T-cell (primary cell): Measurements from ENCODE around the gene OR4F6. TPM values are rescaled to one million over a fixed set of nuclear protein-coding genes. Genes with fewer than 3 reads are reported as not detected.
"Not testable (repeated sequence)": the region's sequence is repeated elsewhere in the genome, so short reads cannot be mapped to it uniquely, and the experiment has no call there.

Source experiments
- ATAC-seq, 4 experiments: fragments of 200-7000 bp in 3 of 4; fragments of 150-1000 bp in 1 of 4; cut with Tn5 transposase; replicated peaks in 1 of 4; 1 replicate in 3 of 4; 2 replicates in 1 of 4; pipeline ENCODE4 v1.10.0; 2021; ENCODE audit warnings: moderate library complexity in 3 of 4, mild to moderate bottlenecking in 2 of 4, moderate number of reproducible peaks in 1 of 4
- CTCF ChIA-PET, 2 donors: fragments of 300-600 bp; sonication (Branson Sonifier 250); formaldehyde crosslinking; loops; one replicate each; lab custom pipeline; 2022; ENCODE audit warnings: antibody characterized with exemption in 2 of 2; lab: Charles Lee
- POLR2A ChIA-PET, 2 donors: fragments of 300-600 bp; sonication (Branson Sonifier 250); formaldehyde crosslinking; loops; one replicate each; lab custom pipeline; 2022; ENCODE audit warnings: antibody characterized with exemption in 2 of 2; lab: Charles Lee
- DNase-seq, 35 experiments: peaks; one replicate each; pipeline versions ENCODE4 v3.0.0 to v3.0.0-alpha.2; 2013 to 2023
- H3K27ac ChIP-seq: one replicate; pipeline ENCODE4 v1.5.1; 2013; ENCODE audit warnings: low read length
- H3K27me3 ChIP-seq, 2 experiments: replicated peaks in 1 of 2; 1 replicate in 1 of 2; 2 replicates in 1 of 2; pipeline versions ENCODE4 v1.6.1 to v1.7.0; 2013; ENCODE audit warnings: low read length in 1 of 2, mixed read lengths in 1 of 2; ENCODE audit not compliant: control insufficient read depth in 2 of 2, insufficient read depth in 2 of 2; ENCODE audit errors: extremely low read depth in 1 of 2
- H3K36me3 ChIP-seq, 2 donors: 1 replicate in 1 of 2; 2 replicates in 1 of 2; pipeline versions ENCODE4 v1.6.1 to v1.7.0; 2013; ENCODE audit warnings: low read length in 1 of 2; ENCODE audit not compliant: control insufficient read depth in 2 of 2, insufficient read depth in 1 of 2; ENCODE audit errors: extremely low read depth in 1 of 2
- H3K4me1 ChIP-seq, 2 experiments: 1 replicate in 1 of 2; 2 replicates in 1 of 2; pipeline versions ENCODE4 v1.6.1 to v1.7.0; 2013; ENCODE audit warnings: low read length in 2 of 2, mixed read lengths in 1 of 2; ENCODE audit not compliant: insufficient read depth in 2 of 2, control insufficient read depth in 1 of 2; ENCODE audit errors: extremely low read depth in 1 of 2
- H3K4me3 ChIP-seq, 2 donors: 1 replicate in 1 of 2; 2 replicates in 1 of 2; pipeline versions ENCODE4 v1.5.1 to v1.7.0; 2013; ENCODE audit warnings: mild to moderate bottlenecking in 2 of 2, low read length in 1 of 2, moderate library complexity in 1 of 2; ENCODE audit not compliant: control insufficient read depth in 1 of 2; ENCODE audit errors: extremely low read depth in 1 of 2
- H3K9me3 ChIP-seq: 2 replicates; pipeline ENCODE4 v1.7.0; 2013
- H3K27ac Mint-ChIP-seq, 2 donors: one replicate each; pipeline ENCODE4 v1.8.0; 2020 to 2021; ENCODE audit warnings: mild to moderate bottlenecking in 2 of 2, mixed read lengths in 2 of 2
- H3K27me3 Mint-ChIP-seq, 2 donors: one replicate each; pipeline ENCODE4 v1.8.0; 2021 to 2022; ENCODE audit warnings: mixed read lengths in 2 of 2
- H3K36me3 Mint-ChIP-seq: one replicate; pipeline ENCODE4 v1.8.0; 2021; ENCODE audit warnings: mixed read lengths
- H3K4me1 Mint-ChIP-seq, 3 donors: one replicate each; pipeline ENCODE4 v1.8.0; 2020 to 2022; ENCODE audit warnings: mixed read lengths in 3 of 3, mild to moderate bottlenecking in 1 of 3
- H3K4me3 Mint-ChIP-seq, 3 donors: one replicate each; pipeline ENCODE4 v1.8.0; 2020 to 2022; ENCODE audit warnings: mild to moderate bottlenecking in 3 of 3, mixed read lengths in 3 of 3, moderate library complexity in 3 of 3
- H3K9me3 Mint-ChIP-seq, 3 donors: one replicate each; pipeline ENCODE4 v1.8.0; 2020 to 2022; ENCODE audit warnings: mixed read lengths in 3 of 3
- WGBS: methylation state at CpG from one replicate; pipeline ENCODE4 v1.1.5; 2013; ENCODE audit warnings: missing lambda C conversion rate; ENCODE audit not compliant: insufficient coverage; 5-methylcytosine and 5-hydroxymethylcytosine counted together
- total RNA-seq, 35 experiments: library from RNA in 6 of 35; stranded (reverse) in 6 of 35; fragments of 120-200 nt in 1 of 35; gene quantifications; one replicate each; pipeline versions ENCODE4 v1.2.1 to v1.2.4 and lab custom pipeline; 2013 to 2026

Gene OR4F6
- total RNA-seq, 5 donors from 2014 or later (not counting 1 experiment from before 2014, with no cell fraction given): not detected

- no peaks in the 10 kb centered on the region for H3K4me1 ChIP-seq
- H3K4me3 Mint-ChIP-seq: no peak overlapping the region
- WGBS: 82% methylated on average over 5 of the region's 7 CpGs
- no peaks in the 10 kb centered on the region for H3K36me3 ChIP-seq
- no peak overlapping the region for H3K4me3 ChIP-seq
- ATAC-seq: no peak
- ChIA-PET CTCF (no interaction called here), POLR2A (no interaction called here)
- peaks cover 4% of the 10 kb centered on the region for H3K36me3 Mint-ChIP-seq
- peak in 3 of 35 experiments; percentile 5 to 20 (median 7) for DNase-seq
- H3K9me3 Mint-ChIP-seq: no peaks in the 10 kb centered on the region
- peaks cover 0 to 4% of the 10 kb centered on the region in 2 experiments for H3K27me3 ChIP-seq
- no peak overlapping the region for H3K27ac ChIP-seq
- H3K27ac Mint-ChIP-seq: no peak overlapping the region
- no peaks in the 10 kb centered on the region for H3K4me1 Mint-ChIP-seq
- H3K9me3 ChIP-seq: no peaks in the 10 kb centered on the region
- H3K27me3 Mint-ChIP-seq: no peaks in the 10 kb centered on the region
These were observed 29.7 kb upstream of the OR4F6 start for GRCh38 chr15:101773496-101774100.

GRCh38 chr15:101775136-101775535 is 28.2 kb upstream of the OR4F6 start:
- no peak overlapping the region for H3K4me3 Mint-ChIP-seq
- 93% methylated on average over 9 of the region's 10 CpGs for WGBS
- H3K27me3 ChIP-seq: peaks cover 0 to 9% of the 10 kb centered on the region in 2 experiments
- H3K4me1 Mint-ChIP-seq: peaks cover 0 to 3% (median 0%) of the 10 kb centered on the region in 3 donors
- H3K9me3 ChIP-seq: no peaks in the 10 kb centered on the region
- peaks cover 2 to 8% of the 10 kb centered on the region in 2 donors for H3K27me3 Mint-ChIP-seq
- H3K4me3 ChIP-seq: no peak overlapping the region
- ChIA-PET POLR2A (no interaction called here), CTCF (no interaction called here)
- H3K36me3 ChIP-seq: no peaks in the 10 kb centered on the region
- no peaks in the 10 kb centered on the region for H3K9me3 Mint-ChIP-seq
- peaks cover 4% of the 10 kb centered on the region for H3K36me3 Mint-ChIP-seq
- no peak overlapping the region for H3K27ac Mint-ChIP-seq
- ATAC-seq (no peak), DNase-seq (no peak)
- H3K4me1 ChIP-seq: no peaks in the 10 kb centered on the region
- no peak overlapping the region for H3K27ac ChIP-seq

DNA sequence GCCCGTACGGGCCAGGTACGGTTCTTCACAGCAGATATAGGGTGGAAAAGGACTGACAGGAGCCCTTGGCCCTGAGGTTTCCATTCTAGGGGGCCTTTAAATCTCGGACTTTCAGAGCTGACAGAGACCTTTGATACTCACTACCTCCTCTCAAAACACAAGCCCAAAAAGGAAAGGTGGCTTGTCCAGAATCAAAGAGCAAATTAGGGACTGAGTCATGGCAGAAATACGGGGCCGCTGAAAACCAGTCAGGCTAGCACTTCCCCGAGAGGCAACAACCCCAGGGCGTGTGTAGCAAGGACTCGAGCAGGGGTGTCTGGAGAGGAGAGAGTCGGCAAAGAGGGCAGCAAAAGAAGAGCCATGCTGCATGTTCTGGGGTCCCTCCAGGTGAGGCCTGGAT is 24.7 kb upstream of the OR4F6 start:
- peaks cover 0 to 15% of the 10 kb centered on the region in 2 experiments for H3K27me3 ChIP-seq
- H3K4me1 Mint-ChIP-seq, H3K36me3 Mint-ChIP-seq, H3K27ac Mint-ChIP-seq, H3K4me3 ChIP-seq, ATAC-seq, H3K36me3 ChIP-seq, H3K9me3 ChIP-seq, CTCF ChIA-PET, DNase-seq, H3K9me3 Mint-ChIP-seq, H3K4me3 Mint-ChIP-seq, POLR2A ChIA-PET, H3K4me1 ChIP-seq, H3K27ac ChIP-seq: not testable (repeated sequence)
- H3K27me3 Mint-ChIP-seq: peaks cover 8 to 17% of the 10 kb centered on the region in 2 donors
- WGBS: 87% methylated on average over 5 of the region's 10 CpGs

- H3K4me3 ChIP-seq, H3K4me1 Mint-ChIP-seq, H3K27ac ChIP-seq, H3K27ac Mint-ChIP-seq, ATAC-seq, H3K36me3 Mint-ChIP-seq, H3K36me3 ChIP-seq, H3K9me3 ChIP-seq, POLR2A ChIA-PET, H3K4me3 Mint-ChIP-seq, H3K9me3 Mint-ChIP-seq, DNase-seq, CTCF ChIA-PET, H3K4me1 ChIP-seq: not testable (repeated sequence)
- peaks cover 11 to 23% of the 10 kb centered on the region in 2 donors for H3K27me3 Mint-ChIP-seq
- no CpG with 5 or more reads among the region's 1 CpG for WGBS
- H3K27me3 ChIP-seq: peaks cover 0 to 15% of the 10 kb centered on the region in 2 experiments
These were observed 23.1 kb upstream of the OR4F6 start for GRCh38 chr15:101780225-101780624.

DNA sequence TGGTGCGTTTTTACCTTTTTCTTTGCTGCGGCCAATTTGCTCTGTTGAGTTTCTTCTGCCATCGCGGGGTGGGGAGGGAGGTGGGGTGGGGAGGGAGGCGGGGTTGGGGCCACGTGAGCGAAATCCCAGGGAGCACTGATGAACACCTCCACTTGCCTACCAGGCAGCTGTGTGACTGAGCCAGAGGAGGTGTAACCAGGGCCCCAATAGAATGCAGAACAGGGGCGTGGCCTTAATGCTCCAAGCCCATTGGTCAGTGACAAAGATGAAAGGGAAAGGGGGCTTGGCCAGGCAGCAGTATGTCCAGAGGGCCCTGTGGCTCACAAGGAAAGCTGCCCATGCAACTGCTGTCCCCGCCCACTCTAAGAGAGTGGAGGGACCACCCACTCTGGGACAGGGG is 21.4 kb upstream of the OR4F6 start:
- Histone ChIP-seq H3K27ac (no peak overlapping the region), H3K4me3 (no peak overlapping the region), H3K4me1 (no peaks in the 10 kb centered on the region), H3K36me3 (no peaks in the 10 kb centered on the region), H3K27me3 (peaks cover 0 to 15% of the 10 kb centered on the region in 2 experiments), H3K9me3 (no peaks in the 10 kb centered on the region)
- peaks cover 0 to 5% (median 0%) of the 10 kb centered on the region in 3 donors for H3K4me1 Mint-ChIP-seq
- H3K9me3 Mint-ChIP-seq: no peaks in the 10 kb centered on the region
- WGBS: 100% methylated on average over 1 of the region's 9 CpGs
- DNase-seq (no peak), ATAC-seq (no peak)
- no peak overlapping the region for H3K4me3 Mint-ChIP-seq
- CTCF ChIA-PET: no interaction called here
- no peak overlapping the region for H3K27ac Mint-ChIP-seq
- H3K27me3 Mint-ChIP-seq: peaks cover 17 to 23% of the 10 kb centered on the region in 2 donors
- no peaks in the 10 kb centered on the region for H3K36me3 Mint-ChIP-seq
- POLR2A ChIA-PET: no interaction called here

DNA sequence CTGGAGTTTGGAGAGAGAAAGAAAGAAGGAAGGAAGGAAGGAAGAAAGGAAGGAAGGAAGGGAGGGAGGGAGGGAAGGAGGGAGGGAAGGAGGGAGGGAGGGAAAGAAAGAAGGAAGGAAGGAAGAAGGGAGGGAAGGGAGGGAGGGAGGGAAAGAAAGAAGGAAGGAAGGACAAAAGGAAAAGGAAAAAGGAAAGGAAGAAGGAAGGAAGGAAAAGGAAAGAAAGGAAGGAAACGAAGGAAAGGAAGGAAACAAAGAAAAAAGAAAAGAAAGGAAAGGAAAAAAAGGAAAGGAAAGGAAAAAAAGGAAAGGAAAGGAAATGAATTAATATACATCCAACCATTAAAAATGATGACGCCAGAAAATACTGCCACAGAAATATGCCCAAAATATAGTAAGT is 18.7 kb upstream of the OR4F6 start:
- WGBS: no CpG with 5 or more reads among the region's 2 CpGs
- H3K27me3 Mint-ChIP-seq: peaks cover 17 to 19% of the 10 kb centered on the region in 2 donors
- Histone ChIP-seq H3K9me3 (no peaks in the 10 kb centered on the region), H3K4me1 (no peaks in the 10 kb centered on the region), H3K27me3 (peaks cover 0 to 8% of the 10 kb centered on the region in 2 experiments), H3K27ac (no peak overlapping the region), H3K4me3 (no peak overlapping the region), H3K36me3 (no peaks in the 10 kb centered on the region)
- no peak for DNase-seq
- H3K27ac Mint-ChIP-seq: no peak overlapping the region
- no peak overlapping the region for H3K4me3 Mint-ChIP-seq
- no peaks in the 10 kb centered on the region for H3K9me3 Mint-ChIP-seq
- ChIA-PET POLR2A (no interaction called here), CTCF (no interaction called here)
- H3K36me3 Mint-ChIP-seq: no peaks in the 10 kb centered on the region
- H3K4me1 Mint-ChIP-seq: peaks cover 0 to 5% (median 0%) of the 10 kb centered on the region in 3 donors
- no peak for ATAC-seq
